K562 (cell line): ENCODE measurements around the gene CERCAM. TPM values are rescaled to one million over a fixed set of nuclear protein-coding genes. Genes with fewer than 3 reads are reported as not detected.
A peak's percentile ranks its signal among the peaks of the same experiment; 100 is the strongest.
"Not testable (repeated sequence)": the region's sequence is repeated elsewhere in the genome, so short reads cannot be mapped to it uniquely, and the experiment has no call there.

ENCODE experiments used
- ATAC-seq: fragments of 200-7000 bp; cut with Tn5 transposase; 3 replicates; pipeline ENCODE4 v1.9.1; 2020; ENCODE audit warnings: moderate library complexity
- BruUV-seq: library from RNA; stranded (reverse); fragments of 400-500 nt; replicated peaks from 2 replicates; lab custom pipeline; 2021; lab: Mats Ljungman, UMichigan
- CTCF ChIA-PET: fragments of 300-600 bp; formaldehyde crosslinking; extraction: SDS; loops from one replicate; lab custom pipeline; 2021; ENCODE audit warnings: low intra/inter-chr PET ratio; lab: Yijun Ruan, JAX
- POLR2A ChIA-PET: fragments of 300-600, 350-650 bp; sonication (Branson Sonifier 250); formaldehyde crosslinking; extraction: SDS; loops from one replicate; lab custom pipeline; 2021; ENCODE audit warnings: antibody characterized with exemption, inconsistent platforms; lab: Yijun Ruan, JAX
- DNase-seq, 4 experiments: peaks; one replicate each; pipeline versions ENCODE4 v3.0.0 to v3.0.0-alpha.2; 2011 to 2018; ENCODE audit warnings: low spot score in 3 of 4, mixed read lengths in 3 of 4; ENCODE audit errors: extremely low read depth in 1 of 4
- FAIRE-seq: peaks from 2 replicates; lab custom pipeline; 2011; peaks lifted over from hg19 to GRCh38; lab: Jason Lieb, UNC
- H2AFZ ChIP-seq: 2 replicates; pipeline ENCODE4 v1.6.0; 2011; ENCODE audit warnings: low read depth, low read length, control low read depth, inconsistent platforms
- H3K27ac ChIP-seq: fragments of 200-600 bp; 3 replicates; pipeline ENCODE4 v1.8.0; 2011; ENCODE audit warnings: low read depth, mild to moderate bottlenecking, control low read depth, inconsistent platforms, low read length, moderate library complexity, mixed read lengths; ENCODE audit errors: extremely low read depth
- H3K27me3 ChIP-seq, 2 experiments: fragments of 300-600 bp in 1 of 2; 2 replicates in 1 of 2; 3 replicates in 1 of 2; pipeline versions ENCODE4 v1.6.0 to v1.8.0; 2011; ENCODE audit warnings: inconsistent platforms in 2 of 2, low read length in 2 of 2, mild to moderate bottlenecking in 1 of 2, mixed read lengths in 1 of 2, moderate library complexity in 1 of 2; ENCODE audit not compliant: control insufficient read depth in 2 of 2, insufficient read depth in 2 of 2
- H3K36me3 ChIP-seq: fragments of 300-600 bp; 3 replicates; pipeline ENCODE4 v1.8.0; 2011; ENCODE audit warnings: mild to moderate bottlenecking, low read length, inconsistent platforms; ENCODE audit not compliant: control insufficient read depth, insufficient read depth
- H3K4me1 ChIP-seq, 2 experiments: fragments of 200-600 bp in 1 of 2; replicated peaks in 1 of 2; 2 replicates in 1 of 2; 3 replicates in 1 of 2; pipeline versions ENCODE4 v1.5.1 to v1.8.0; 2011; ENCODE audit warnings: inconsistent platforms in 2 of 2, low read length in 2 of 2, mild to moderate bottlenecking in 1 of 2, mixed read lengths in 1 of 2, moderate library complexity in 1 of 2; ENCODE audit not compliant: control insufficient read depth in 2 of 2, insufficient read depth in 2 of 2
- H3K4me2 ChIP-seq: 2 replicates; pipeline ENCODE4 v1.6.1; 2011; ENCODE audit warnings: low read length, control low read depth, inconsistent platforms, mixed read lengths; ENCODE audit not compliant: insufficient read depth
- H3K4me3 ChIP-seq: fragments of 200-600 bp; sonication (generic), shearing (Covaris generic); 2 replicates; pipeline ENCODE4 v1.5.1; 2016; ENCODE audit warnings: control low read depth, inconsistent platforms
- H3K79me2 ChIP-seq: fragments of 200-600 bp; 3 replicates; pipeline ENCODE4 v1.8.0; 2011; ENCODE audit warnings: low read length, inconsistent platforms; ENCODE audit not compliant: control insufficient read depth, insufficient read depth
- H3K9ac ChIP-seq, 2 experiments: 2 replicates each; pipeline versions ENCODE4 v1.6.0 to v1.6.1; 2011; ENCODE audit warnings: low read depth in 2 of 2, low read length in 2 of 2, control low read depth in 1 of 2, inconsistent platforms in 1 of 2, mild to moderate bottlenecking in 1 of 2, mixed read lengths in 1 of 2; ENCODE audit not compliant: insufficient read depth in 1 of 2
- H3K9me1 ChIP-seq: one replicate; pipeline ENCODE4 v1.6.0; 2011; ENCODE audit warnings: inconsistent platforms, mild to moderate bottlenecking, low read length, moderate library complexity; ENCODE audit not compliant: control insufficient read depth, insufficient read depth
- H3K9me3 ChIP-seq: replicated peaks from 2 replicates; pipeline ENCODE4 v1.5.1; 2011; ENCODE audit warnings: low read depth, low read length, inconsistent platforms; ENCODE audit not compliant: control insufficient read depth, insufficient read depth
- H4K20me1 ChIP-seq: replicated peaks from 2 replicates; pipeline ENCODE4 v1.6.1; 2011; ENCODE audit warnings: low read length, inconsistent platforms, mixed read lengths; ENCODE audit not compliant: control insufficient read depth, insufficient read depth
- BCOR ChIP-seq: fragments of 450-650 bp; IDR thresholded peaks from 2 replicates; pipeline ENCODE4 v1.6.1; 2016
- KDM1A ChIP-seq, 2 experiments: fragments of 450-650 bp; IDR thresholded peaks; 2 replicates each; pipeline ENCODE4 v1.6.1; 2016; ENCODE audit warnings: mild to moderate bottlenecking in 2 of 2
- MEIS2 ChIP-seq: fragments of 450-650 bp; IDR thresholded peaks from 2 replicates; pipeline ENCODE4 v1.6.1; 2014; ENCODE audit warnings: mild to moderate bottlenecking; ENCODE audit not compliant: partially characterized antibody
- ZFP36 ChIP-seq: fragments of 150-350 bp; IDR thresholded peaks from 2 replicates; pipeline ENCODE4 v1.6.1; 2018; ENCODE audit warnings: low read length, low read depth; ENCODE audit not compliant: partially characterized antibody
- WGBS: fragments of 100-300 bp; shearing (Covaris generic); methylation state at CpG from one replicate; pipeline ENCODE4 v1.1.6; 2016; ENCODE audit warnings: low coverage, mixed read lengths; ENCODE audit not compliant: insufficient coverage; ENCODE audit errors: missing lambda C conversion rate; 5-methylcytosine and 5-hydroxymethylcytosine counted together
- in situ Hi-C: fragments of 300-500 bp; cut with MboI; formaldehyde crosslinking; loops from 4 replicates; pipeline ENCODE4 v1.15.0; 2018; ENCODE audit warnings: inconsistent platforms, mixed read lengths
- intact Hi-C: fragments of 100-400 bp; cut with micrococcal nuclease; formaldehyde crosslinking; loops from 2 replicates; pipeline ENCODE4 v1.14.2; 2022
- polyA plus RNA-seq, 8 experiments: library from polyadenylated mRNA; depleted of rRNA in 4 of 8; stranded (reverse) in 5 of 8; unstranded in 3 of 8; fragments of >200 nt; fragmentation: Nextera tagmentation in 2 of 8; fragmentation: Illumina TruSeq in 1 of 8; extraction: Ambion mirVana in 2 of 8; extraction: Trizol in 1 of 8; gene quantifications; 2 replicates each; pipeline versions ENCODE4 v1.2.1 to v1.2.3, GENCODE V29; 2011 to 2014; ENCODE audit warnings: inconsistent platforms in 1 of 8, missing spikeins in 1 of 8
- total RNA-seq, 7 experiments: library from RNA; depleted of rRNA in 6 of 7; stranded (reverse); fragments of >200 nt in 6 of 7; fragmentation: Illumina TruSeq in 2 of 7; extraction: Trizol in 2 of 7; gene quantifications; 2 replicates each; pipeline versions ENCODE4 v1.2.1 to v1.2.3, GENCODE V29; 2011 to 2021; ENCODE audit warnings: low replicate concordance in 1 of 7
- TF ChIP-seq, protein P1 (sequence below): fragments of 450-650 bp; IDR thresholded peaks from 2 replicates; pipeline ENCODE4 v1.6.1; 2016

CERCAM gene
- total and polyA plus RNA-seq, 9 of the 15 experiments (the other 6 are each of a cell fraction or from before 2014, with no cell fraction given) = 0.75 to 24.0 (median 18.0) TPM

DNA sequence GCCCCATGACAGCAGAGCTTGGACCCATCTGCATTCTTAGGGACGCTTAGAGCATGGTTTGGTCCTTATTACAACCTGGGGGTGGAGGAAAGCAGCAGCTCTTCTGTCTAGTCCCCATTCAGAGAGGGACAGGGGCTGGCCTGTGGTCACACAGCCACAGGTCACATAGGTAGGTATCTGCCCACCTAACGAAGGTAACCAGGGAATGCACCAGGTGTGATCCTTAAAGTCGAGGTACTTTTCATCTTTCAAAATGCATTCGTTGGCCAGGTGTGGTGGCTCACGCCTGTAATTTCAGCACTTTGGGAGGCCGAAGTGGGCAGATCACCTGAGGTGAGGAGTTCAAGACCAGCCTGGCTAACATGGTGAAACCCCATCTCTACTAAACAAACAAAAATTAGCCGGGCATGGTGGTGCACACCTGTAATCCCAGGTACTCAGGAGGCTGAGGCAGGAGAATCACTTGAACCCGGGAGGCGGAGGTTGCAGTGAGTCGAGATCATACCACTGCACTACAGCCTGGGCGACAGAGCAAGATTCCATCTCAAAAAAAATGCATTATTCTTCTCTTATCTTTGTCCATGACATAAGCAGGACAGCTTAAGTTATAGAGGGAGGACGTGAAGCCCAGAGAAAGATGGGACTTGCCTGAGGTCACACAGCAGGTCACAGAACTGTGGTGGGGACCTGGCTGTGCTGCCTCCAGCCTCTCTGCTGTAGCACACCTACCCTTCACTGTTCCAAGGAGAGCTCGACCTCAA is 1.5 kb downstream of the CERCAM start:
- TF ChIP-seq KDM1A (IDR thresholded peaks at IDR 0.05) (peak; percentile 46 to 64; a peak in 2 of 4 replicates), MEIS2 (peak; percentile 70), ZFP36 (peak; percentile 73), BCOR (peak; percentile 66)
- TF ChIP-seq, protein P1, sequence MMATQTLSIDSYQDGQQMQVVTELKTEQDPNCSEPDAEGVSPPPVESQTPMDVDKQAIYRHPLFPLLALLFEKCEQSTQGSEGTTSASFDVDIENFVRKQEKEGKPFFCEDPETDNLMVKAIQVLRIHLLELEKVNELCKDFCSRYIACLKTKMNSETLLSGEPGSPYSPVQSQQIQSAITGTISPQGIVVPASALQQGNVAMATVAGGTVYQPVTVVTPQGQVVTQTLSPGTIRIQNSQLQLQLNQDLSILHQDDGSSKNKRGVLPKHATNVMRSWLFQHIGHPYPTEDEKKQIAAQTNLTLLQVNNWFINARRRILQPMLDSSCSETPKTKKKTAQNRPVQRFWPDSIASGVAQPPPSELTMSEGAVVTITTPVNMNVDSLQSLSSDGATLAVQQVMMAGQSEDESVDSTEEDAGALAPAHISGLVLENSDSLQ = 0 out of 2 replicates have a peak, but pooled peaks have one; percentile 19
- H3K4me2 ChIP-seq = peak overlapping the region; percentile 81
- H3K36me3 ChIP-seq, H4K20me1 ChIP-seq, H3K9me3 ChIP-seq, FAIRE-seq, ATAC-seq, DNase-seq, H3K27ac ChIP-seq, intact Hi-C loops, H3K79me2 ChIP-seq, CTCF ChIA-PET, H3K9me1 ChIP-seq, H3K27me3 ChIP-seq: not testable (repeated sequence)
- peak overlapping the region; percentile 85; the same call in 1 of the 2 replicates for H2AFZ ChIP-seq
- peak overlapping the region; percentile 94; the same call in 1 of the 2 replicates for H3K4me3 ChIP-seq
- TSS peak; percentile 49 for BruUV-seq
- POLR2A ChIA-PET = interaction anchor here (0.6 to 1.1 kb wide), 3 partner anchors 12 to 243 kb away, joined by 3 to 4 read pairs (median 3); partner anchors contain the start of gene URM1
- in situ Hi-C loops = loop anchor here (10.0 kb wide), 1 partner anchor 293 kb away; no protein-coding TSS in a partner anchor
- WGBS = 62% methylated on average over 13 of the region's 13 CpGs
- peaks cover 14 to 45% of the 10 kb centered on the region in 2 experiments; a peak in 4 of 5 replicates for H3K4me1 ChIP-seq
- peak overlapping the region; percentile 74 to 98; a peak in 2 of 4 replicates for H3K9ac ChIP-seq
